Posterior vena cava (tissue), 2 donors: ENCODE data around the gene APOL4. TPM values are rescaled to one million over a fixed set of nuclear protein-coding genes. Genes with fewer than 3 reads are reported as not detected.
"Not testable (repeated sequence)": the region's sequence is repeated elsewhere in the genome, so short reads cannot be mapped to it uniquely, and the experiment has no call there.

ENCODE experiments used
- DNase-seq: peaks from one replicate; pipeline ENCODE4 v3.0.0-alpha.2; 2020; ENCODE audit warnings: low spot score
- intact Hi-C, 2 donors: fragments of 100-400 bp; cut with DNase I; formaldehyde crosslinking; loops; one replicate each; pipeline versions ENCODE4 v1.14.1 to v1.14.2; 2022 to 2023
- total RNA-seq, 2 donors: library from RNA; stranded (reverse); fragmentation: NEBNext Ultra II Directional; extraction: Animal tissue kit (Norgen Biotek cat#: 25700); gene quantifications; one replicate each; pipeline ENCODE4 v1.2.1, GENCODE V29; 2021
- donor health status: DM: yes; HTN: yes; CAD: no.
- donor health status: DM: yes; HTN: yes; CAD: no.

APOL4 gene
- total RNA-seq, 2 donors from 2014 or later, result 7.5 to 9.5 TPM

GRCh38 chr22:36193577-36193976 lies 8.0 kb downstream of the APOL4 start:
- intact Hi-C loops, result loop anchor here (10.0 kb wide), 2 partner anchors 81 to 301 kb away; no protein-coding TSS in a partner anchor
- no peak for DNase-seq

GRCh38 chr22:36193171-36193570 lies 8.4 kb downstream of the APOL4 start:
- no peak for DNase-seq
- intact Hi-C loops, result loop anchor here (10.0 kb wide), 2 partner anchors 82 to 302 kb away; no protein-coding TSS in a partner anchor

DNA sequence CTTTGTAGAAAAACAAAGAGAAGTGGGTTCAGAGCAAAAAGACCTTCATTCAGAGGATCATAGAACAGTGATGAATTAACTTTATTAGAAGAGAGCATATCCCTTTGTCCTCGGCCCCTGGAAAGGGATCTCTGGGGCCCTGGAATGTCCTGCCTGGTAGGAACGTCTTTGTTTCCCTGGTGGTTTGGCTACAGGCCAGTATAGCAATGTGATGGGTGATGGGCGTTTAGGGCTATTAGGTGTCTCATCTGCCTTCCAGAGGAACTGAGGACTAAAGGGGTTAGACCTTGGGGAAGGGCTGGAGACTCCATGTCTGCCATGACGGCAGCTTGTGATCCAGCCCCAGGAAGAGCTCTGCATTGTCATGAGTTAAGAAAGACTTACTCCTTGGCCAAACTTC lies 9.1 kb downstream of the APOL4 start:
- no peak for DNase-seq
- intact Hi-C loops, result loop anchor here (10.0 kb wide), 2 partner anchors 82 to 302 kb away; no protein-coding TSS in a partner anchor

DNA sequence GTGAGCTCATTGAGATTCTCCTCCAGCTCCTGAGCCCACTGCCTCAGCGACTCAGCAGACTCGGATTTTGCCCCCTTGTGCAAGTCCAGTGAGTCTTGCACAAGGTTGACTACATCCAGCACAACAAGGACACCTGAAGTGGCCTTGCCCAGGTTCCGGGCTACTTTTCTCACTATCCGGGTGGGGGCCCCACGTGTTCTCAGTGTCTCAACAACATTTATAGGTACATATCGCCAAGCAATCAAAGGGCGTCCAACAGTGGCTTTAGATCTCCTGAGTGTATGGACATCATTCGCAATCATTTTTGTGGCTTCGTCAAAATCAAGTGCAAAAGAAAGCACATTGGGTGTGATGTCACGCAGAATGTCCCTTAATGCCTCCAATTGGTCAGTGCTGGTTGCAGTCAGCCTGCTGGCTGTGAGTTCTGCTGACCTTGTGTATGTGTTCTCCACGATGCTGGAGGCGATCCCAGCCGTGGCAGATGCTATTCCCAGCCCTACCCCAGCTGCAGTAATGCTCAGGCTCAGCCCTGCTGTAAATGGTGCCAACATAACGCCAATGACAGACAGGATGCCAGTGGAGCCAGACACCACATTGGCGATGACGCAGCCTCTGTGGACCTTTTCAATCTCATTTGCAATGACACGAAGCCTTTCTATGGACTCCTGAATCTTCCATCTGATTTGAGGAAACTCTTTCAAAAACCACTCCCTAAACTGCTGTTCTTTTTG lies 10.3 kb downstream of the APOL4 start:
- peak; percentile 92 for DNase-seq
- intact Hi-C loops, result loop anchor here (10.0 kb wide), 2 partner anchors 84 to 304 kb away; no protein-coding TSS in a partner anchor

- intact Hi-C loops, DNase-seq: not testable (repeated sequence)
These were observed 13.7 kb downstream of the APOL4 start for GRCh38 chr22:36187862-36188261.

DNA sequence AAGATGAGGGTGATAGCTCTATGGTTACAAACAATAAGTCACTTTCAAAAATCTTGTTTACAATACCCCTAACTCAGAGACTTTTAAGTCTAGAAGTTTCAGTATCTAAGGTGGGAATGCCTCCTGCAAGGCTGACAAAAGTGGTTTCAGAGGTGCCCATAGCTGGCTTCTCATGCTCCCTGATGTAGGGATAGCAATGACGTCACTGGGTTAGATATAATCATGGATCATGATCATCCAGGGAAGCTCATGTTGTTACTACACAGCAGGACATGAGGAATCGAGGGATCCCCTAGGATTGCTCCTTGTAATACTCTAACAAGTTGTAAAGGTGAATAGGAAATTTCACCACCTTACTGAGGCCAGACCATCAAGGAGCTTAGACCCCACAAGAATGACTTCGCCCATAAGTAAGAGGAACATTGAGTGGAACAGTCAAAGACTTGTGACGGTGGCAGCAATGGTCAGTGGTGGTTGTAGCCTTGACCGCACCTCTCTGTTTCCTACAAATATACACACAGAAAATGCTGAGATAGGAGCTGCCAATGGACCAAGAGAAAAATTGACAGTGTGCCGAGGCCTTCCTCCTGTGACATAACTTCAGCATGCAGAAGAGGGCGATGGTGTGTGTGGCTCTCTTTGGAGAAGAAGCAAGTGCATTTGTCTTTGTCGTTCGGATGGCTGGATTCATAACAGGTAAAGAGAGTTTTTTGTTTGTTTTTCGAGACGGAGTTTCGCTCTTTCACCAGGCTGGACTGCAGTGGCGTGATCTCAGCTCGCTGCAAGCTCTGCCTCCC lies 15.6 kb downstream of the APOL4 start:
- intact Hi-C loops, result no loop called here
- no peak for DNase-seq

- intact Hi-C loops, result no loop called here
- DNase-seq, result no peak
These were observed 17.1 kb downstream of the APOL4 start for GRCh38 chr22:36184433-36185025.

- intact Hi-C loops, result no loop called here
- no peak for DNase-seq
These were observed 18.2 kb downstream of the APOL4 start for GRCh38 chr22:36183446-36183845.

DNA sequence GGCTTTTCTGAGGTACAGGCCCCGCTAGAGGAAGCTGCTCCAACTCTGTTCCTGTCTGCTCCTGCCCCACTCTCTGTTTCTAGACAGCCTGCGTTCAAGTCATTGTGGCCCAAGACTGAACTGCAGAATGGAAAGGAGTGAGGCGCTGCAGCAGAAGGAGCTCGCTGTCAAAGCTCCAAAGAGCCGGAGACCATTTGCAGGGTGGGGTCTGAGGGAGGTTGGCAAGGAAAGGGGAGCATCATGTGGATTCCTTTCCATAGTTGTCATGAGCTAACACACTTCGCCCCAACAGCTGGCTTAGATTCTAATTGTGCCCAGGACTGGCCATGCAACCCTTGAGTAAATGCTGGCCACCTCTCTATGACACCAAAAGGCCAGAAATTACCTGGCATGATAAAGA lies 18.8 kb downstream of the APOL4 start:
- intact Hi-C loops, result no loop called here
- no peak for DNase-seq

- intact Hi-C loops, result no loop called here
- DNase-seq, result no peak
These were observed 19.6 kb downstream of the APOL4 start for GRCh38 chr22:36182056-36182455.

- intact Hi-C loops, result loop anchor here in 1 of 2 donors (2.0 kb wide), 1 partner anchor 36 kb away; no protein-coding TSS in a partner anchor
- no peak for DNase-seq
These were observed 20.7 kb downstream of the APOL4 start for GRCh38 chr22:36180928-36181327.

DNA sequence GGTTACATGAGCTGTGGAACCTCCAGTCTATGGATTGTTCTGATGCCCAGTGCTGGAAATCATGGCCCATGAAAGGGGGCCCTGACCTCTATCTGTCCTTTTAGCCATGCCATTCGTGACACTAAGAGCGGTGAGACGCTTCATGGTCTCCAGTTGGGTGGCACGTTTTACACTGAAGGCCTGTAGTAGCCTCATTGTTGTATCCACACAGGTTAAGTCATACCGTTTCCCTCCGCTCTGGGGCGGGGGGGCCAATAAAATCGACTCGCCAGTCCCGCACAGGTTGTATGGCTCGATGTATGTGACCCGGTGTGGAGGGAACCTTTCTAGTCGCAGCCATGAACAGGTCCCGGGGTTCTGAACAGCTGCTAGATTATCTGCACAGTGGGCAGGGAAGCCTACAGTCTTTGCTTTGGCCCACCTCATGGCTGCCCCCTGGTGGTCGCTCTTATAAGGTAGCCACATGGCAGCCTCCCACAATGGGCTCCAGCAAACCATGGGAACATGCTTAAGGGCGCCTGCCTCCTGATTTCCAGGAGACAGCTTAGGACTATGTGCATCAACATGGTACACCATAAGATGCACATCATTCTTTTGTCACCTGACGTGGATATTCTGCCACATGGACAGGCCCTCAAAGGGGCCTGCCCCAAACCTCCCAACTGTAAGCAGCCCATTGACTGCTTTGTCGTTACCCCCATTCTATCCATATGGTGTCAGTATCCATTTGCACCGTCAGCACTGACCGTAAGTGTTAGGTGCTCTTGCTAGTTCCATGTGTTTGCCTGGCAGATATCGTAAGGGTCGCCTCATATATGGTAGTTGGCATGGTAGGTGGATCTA lies 21.4 kb downstream of the APOL4 start:
- intact Hi-C loops, result loop anchor here in 1 of 2 donors (2.0 kb wide), 1 partner anchor 35 kb away; no protein-coding TSS in a partner anchor

DNA sequence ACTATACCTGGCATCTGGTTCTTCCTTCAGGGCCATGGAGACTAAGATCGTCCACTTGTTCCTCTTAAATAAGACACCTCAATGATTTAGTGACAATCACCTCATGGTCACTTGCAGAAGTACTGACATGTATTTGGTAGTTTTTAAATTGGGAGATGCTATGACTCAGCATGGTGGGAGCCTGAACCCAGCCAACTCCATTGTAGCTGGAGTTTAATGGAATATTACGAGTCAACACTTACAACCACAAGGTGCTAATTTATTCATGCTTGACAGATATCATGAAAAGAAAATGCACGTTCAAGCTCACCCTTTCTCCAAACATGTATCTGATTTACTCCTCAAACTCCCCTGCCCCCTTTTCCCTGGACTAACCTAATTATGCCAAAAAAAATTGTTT lies 24.4 kb downstream of the APOL4 start:
- intact Hi-C loops, result no loop called here

More for the DNA sequence above, 21.4 kb downstream of the APOL4 start:
- peak; percentile 96 for DNase-seq

GRCh38 chr22:36175892-36176291 lies 25.7 kb downstream of the APOL4 start:
- no peak for DNase-seq
- intact Hi-C loops, result no loop called here

More for the DNA sequence above, 24.4 kb downstream of the APOL4 start:
- DNase-seq, result no peak

GRCh38 chr22:36171941-36172340 lies 29.7 kb downstream of the APOL4 start:
- intact Hi-C loops, result no loop called here
- DNase-seq, result no peak

DNA sequence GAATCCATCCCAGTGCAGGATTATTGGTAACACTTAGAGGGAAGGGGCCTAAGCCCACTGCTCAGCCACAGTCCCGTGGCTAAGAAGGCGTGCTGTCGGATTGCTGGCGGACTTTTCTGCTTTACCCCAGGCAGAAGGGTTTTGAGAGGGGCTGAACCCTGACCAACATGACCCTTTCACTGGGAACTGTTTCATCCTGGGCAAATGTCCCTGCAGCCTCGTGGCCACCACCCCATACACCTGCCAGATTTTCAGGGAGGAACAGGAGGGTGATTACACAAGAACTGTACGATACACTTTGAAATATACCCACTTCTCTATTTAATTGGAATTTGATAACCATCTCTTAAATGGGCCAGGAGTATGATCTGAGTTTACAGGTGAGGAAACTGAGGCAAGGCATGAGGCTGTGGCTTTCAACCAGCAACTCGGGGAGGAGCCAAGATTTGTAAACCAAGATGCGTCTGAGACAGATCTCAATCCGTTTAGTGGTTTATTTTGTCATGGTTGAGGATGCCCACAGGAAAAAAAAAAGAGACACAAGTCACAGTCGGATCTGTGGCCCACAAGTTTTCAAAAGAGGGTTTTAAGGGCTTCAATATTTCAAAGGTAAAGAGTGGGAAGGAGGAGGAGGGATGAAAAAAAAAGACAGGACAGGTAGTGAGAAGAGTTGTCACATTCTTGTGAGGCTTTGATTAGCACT lies 34.9 kb downstream of the APOL4 start:
- intact Hi-C loops, result no loop called here

GRCh38 chr22:36166086-36166485 lies 35.5 kb downstream of the APOL4 start:
- intact Hi-C loops, result no loop called here
- DNase-seq, result no peak

More for the DNA sequence above, 34.9 kb downstream of the APOL4 start:
- no peak for DNase-seq

DNA sequence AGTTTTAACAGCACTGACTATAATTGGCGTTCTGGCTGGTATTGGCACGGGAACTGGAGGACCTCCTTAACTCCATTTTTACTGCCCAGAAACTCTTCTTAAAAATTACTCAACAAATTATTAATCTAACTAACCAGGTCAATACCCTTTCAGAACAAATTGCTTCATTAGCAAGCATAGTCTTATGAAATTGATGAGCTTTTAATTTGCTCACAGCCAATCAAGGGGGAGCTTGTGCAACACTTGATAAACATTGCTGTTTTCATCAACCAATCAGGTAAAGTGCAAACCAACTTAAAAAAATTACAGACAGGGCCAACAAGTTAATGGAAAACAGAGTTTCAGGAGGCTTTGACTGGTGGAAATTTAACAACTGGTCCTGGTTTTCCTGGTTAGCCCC lies 36.5 kb downstream of the APOL4 start:
- intact Hi-C loops, result no loop called here
- DNase-seq, result no peak
